Neuronal stem cell (in vitro differentiated cells): ENCODE measurements around the gene TSBP1.
"Not testable (repeated sequence)": the region's sequence is repeated elsewhere in the genome, so short reads cannot be mapped to it uniquely, and the experiment has no call there.

Experiments used
- DNase-seq: peaks from one replicate; pipeline ENCODE4 v3.0.0-alpha.2; 2013; ENCODE audit warnings: low spot score
- H2AFZ ChIP-seq: one replicate; pipeline ENCODE4 v1.6.1; 2013; ENCODE audit warnings: mild to moderate bottlenecking, low read length, inconsistent platforms
- H2AK5ac ChIP-seq: 2 replicates; pipeline ENCODE4 v1.6.1; 2013; ENCODE audit warnings: low read depth, mild to moderate bottlenecking, inconsistent platforms, low read length, moderate library complexity, mixed read lengths
- H2BK120ac ChIP-seq: 2 replicates; pipeline ENCODE4 v1.6.1; 2013; ENCODE audit warnings: low read depth, mild to moderate bottlenecking, inconsistent platforms, low read length, moderate library complexity, mixed read lengths
- H2BK12ac ChIP-seq: one replicate; pipeline ENCODE4 v1.6.1; 2013; ENCODE audit warnings: low read length, inconsistent platforms
- H2BK15ac ChIP-seq: 2 replicates; pipeline ENCODE4 v1.6.1; 2013; ENCODE audit warnings: mild to moderate bottlenecking, low read length, inconsistent platforms, mixed read lengths
- H2BK5ac ChIP-seq: one replicate; pipeline ENCODE4 v1.6.1; 2013; ENCODE audit warnings: inconsistent platforms, mild to moderate bottlenecking, low read length, moderate library complexity
- H3K14ac ChIP-seq: one replicate; pipeline ENCODE4 v1.6.1; 2013; ENCODE audit warnings: low read length, inconsistent platforms
- H3K18ac ChIP-seq: 2 replicates; pipeline ENCODE4 v1.6.1; 2013; ENCODE audit warnings: low read length, inconsistent platforms
- H3K23ac ChIP-seq: 2 replicates; pipeline ENCODE4 v1.6.1; 2013; ENCODE audit warnings: low read depth, mild to moderate bottlenecking, mixed read lengths, low read length, inconsistent platforms; ENCODE audit not compliant: poor library complexity
- H3K27ac ChIP-seq: replicated peaks from 3 replicates; pipeline ENCODE4 v1.5.1; 2013; ENCODE audit warnings: low read length, inconsistent platforms
- H3K27me3 ChIP-seq, 3 experiments: 2 replicates each; pipeline ENCODE4 v1.6.1; 2013; ENCODE audit warnings: low read length in 3 of 3, mild to moderate bottlenecking in 2 of 3, inconsistent platforms in 1 of 3, low read depth in 1 of 3, mixed read lengths in 1 of 3, moderate library complexity in 1 of 3; ENCODE audit not compliant: control insufficient read depth in 3 of 3, insufficient read depth in 3 of 3
- H3K36me3 ChIP-seq, 2 donors: replicated peaks in 1 of 2; 2 replicates each; pipeline ENCODE4 v1.6.1; 2013; ENCODE audit warnings: low read length in 2 of 2; ENCODE audit not compliant: control insufficient read depth in 2 of 2, insufficient read depth in 2 of 2
- H3K4ac ChIP-seq: 2 replicates; pipeline ENCODE4 v1.6.1; 2013; ENCODE audit warnings: inconsistent platforms, mild to moderate bottlenecking, low read length, moderate library complexity
- H3K4me1 ChIP-seq, 2 donors: 1 replicate in 1 of 2; 2 replicates in 1 of 2; pipeline ENCODE4 v1.6.1; 2013; ENCODE audit warnings: low read length in 2 of 2, low read depth in 1 of 2; ENCODE audit not compliant: control insufficient read depth in 2 of 2, insufficient read depth in 1 of 2
- H3K4me2 ChIP-seq: one replicate; pipeline ENCODE4 v1.6.1; 2013; ENCODE audit warnings: mild to moderate bottlenecking, low read length, inconsistent platforms; ENCODE audit not compliant: insufficient read depth, poor library complexity, severe bottlenecking
- H3K4me3 ChIP-seq, 2 donors: 2 replicates each; pipeline ENCODE4 v1.5.1; 2013; ENCODE audit warnings: low read length in 2 of 2, mild to moderate bottlenecking in 2 of 2, inconsistent platforms in 1 of 2, moderate library complexity in 1 of 2
- H3K79me1 ChIP-seq: one replicate; pipeline ENCODE4 v1.6.1; 2013; ENCODE audit warnings: low read depth, mild to moderate bottlenecking, inconsistent platforms, low read length, moderate library complexity
- H3K9ac ChIP-seq: one replicate; pipeline ENCODE4 v1.6.1; 2013; ENCODE audit warnings: mild to moderate bottlenecking, low read depth, low read length, inconsistent platforms; ENCODE audit not compliant: poor library complexity
- H3K9me3 ChIP-seq, 2 donors: replicated peaks in 1 of 2; 2 replicates each; pipeline versions ENCODE3 to v1.6.1; 2013; ENCODE audit warnings: low read length in 2 of 2, mild to moderate bottlenecking in 2 of 2, inconsistent platforms in 1 of 2, low read depth in 1 of 2, mixed read lengths in 1 of 2, moderate library complexity in 1 of 2; ENCODE audit not compliant: control insufficient read depth in 2 of 2, insufficient read depth in 1 of 2
- H4K8ac ChIP-seq: one replicate; pipeline ENCODE4 v1.6.1; 2013; ENCODE audit warnings: low read depth, mild to moderate bottlenecking, inconsistent platforms, low read length, moderate library complexity
- H4K91ac ChIP-seq: one replicate; pipeline ENCODE4 v1.6.1; 2013; ENCODE audit warnings: low read length, low read depth, mild to moderate bottlenecking, inconsistent platforms; ENCODE audit not compliant: poor library complexity
- WGBS, 2 donors: extraction: QIAGEN DNeasy Blood & Tissue Kit; methylation state at CpG; one replicate each; pipeline ENCODE4 v1.1.7; 2013; ENCODE audit warnings: missing lambda C conversion rate in 2 of 2, mixed read lengths in 1 of 2; ENCODE audit not compliant: insufficient read length in 2 of 2, insufficient replicate concordance in 1 of 2; ENCODE audit errors: extremely low coverage in 2 of 2; 5-methylcytosine and 5-hydroxymethylcytosine counted together

The TSBP1 gene

GRCh38 chr6:32298632-32299336, 72.9 kb downstream of the TSBP1 start:
- H3K79me1 ChIP-seq = no peaks in the 10 kb centered on the region
- no peak overlapping the region for H3K14ac ChIP-seq
- no peak overlapping the region for H4K8ac ChIP-seq
- no peak overlapping the region for H2BK12ac ChIP-seq
- no peak overlapping the region for H3K4me2 ChIP-seq
- H3K27me3 ChIP-seq = no peaks in the 10 kb centered on the region
- no peak overlapping the region for H2BK15ac ChIP-seq
- no peak overlapping the region for H2AK5ac ChIP-seq
- DNase-seq = no peak
- H3K36me3 ChIP-seq = no peaks in the 10 kb centered on the region
- H2AFZ ChIP-seq = no peak overlapping the region
- no peak overlapping the region for H3K9ac ChIP-seq
- H3K27ac ChIP-seq = no peak overlapping the region
- no peaks in the 10 kb centered on the region for H3K9me3 ChIP-seq
- H3K4me1 ChIP-seq = no peaks in the 10 kb centered on the region
- H3K23ac ChIP-seq = no peak overlapping the region
- no peak overlapping the region for H3K4ac ChIP-seq
- H2BK5ac ChIP-seq = no peak overlapping the region
- H3K4me3 ChIP-seq = no peak overlapping the region
- no peak overlapping the region for H2BK120ac ChIP-seq
- no peak overlapping the region for H4K91ac ChIP-seq
- H3K18ac ChIP-seq = no peak overlapping the region
- WGBS, 2 donors = no CpG with 5 or more reads among the region's 3 CpGs

- H3K9me3 ChIP-seq, H3K23ac ChIP-seq, H3K27me3 ChIP-seq, H3K36me3 ChIP-seq, H3K27ac ChIP-seq, H3K4ac ChIP-seq, H3K14ac ChIP-seq, H4K8ac ChIP-seq, DNase-seq, H2AK5ac ChIP-seq, H3K18ac ChIP-seq, H2BK12ac ChIP-seq, H2AFZ ChIP-seq, H3K79me1 ChIP-seq, H4K91ac ChIP-seq, H2BK5ac ChIP-seq, H3K4me2 ChIP-seq, H3K4me3 ChIP-seq, H2BK15ac ChIP-seq, H3K4me1 ChIP-seq, H2BK120ac ChIP-seq, H3K9ac ChIP-seq: not testable (repeated sequence)
- no CpG with 5 or more reads among the region's 3 CpGs for WGBS, 2 donors
Measured at GRCh38 chr6:32294980-32295379, 76.7 kb downstream of the TSBP1 start.

- Histone ChIP-seq H3K4me3 (no peak overlapping the region), H3K4me1 (no peaks in the 10 kb centered on the region), H2BK12ac (no peak overlapping the region), H2BK15ac (no peak overlapping the region), H3K9ac (no peak overlapping the region), H3K4ac (no peak overlapping the region), H3K18ac (no peak overlapping the region), H3K14ac (no peak overlapping the region), H2BK5ac (no peak overlapping the region), H3K23ac (no peak overlapping the region), H3K9me3 (no peaks in the 10 kb centered on the region), H2AK5ac (no peak overlapping the region), H3K27ac (no peak overlapping the region), H2AFZ (no peak overlapping the region), H3K36me3 (no peaks in the 10 kb centered on the region), H4K8ac (no peak overlapping the region), H4K91ac (no peak overlapping the region), H3K4me2 (no peak overlapping the region), H3K79me1 (no peaks in the 10 kb centered on the region), H3K27me3 (peaks cover 0 to 4% (median 0%) of the 10 kb centered on the region in 3 experiments), H2BK120ac (no peak overlapping the region)
- no CpG with 5 or more reads among the region's 2 CpGs for WGBS, 2 donors
- no peak for DNase-seq
Measured at GRCh38 chr6:32294566-32294965, 77.1 kb downstream of the TSBP1 start.

GRCh38 chr6:32293695-32294094, 78.0 kb downstream of the TSBP1 start:
- no peak overlapping the region for H3K27ac ChIP-seq
- peaks cover 0 to 4% (median 0%) of the 10 kb centered on the region in 3 experiments for H3K27me3 ChIP-seq
- H4K8ac ChIP-seq = no peak overlapping the region
- H4K91ac ChIP-seq = no peak overlapping the region
- no peaks in the 10 kb centered on the region for H3K79me1 ChIP-seq
- no peak overlapping the region for H2BK15ac ChIP-seq
- H2BK120ac ChIP-seq = no peak overlapping the region
- no peak overlapping the region for H3K18ac ChIP-seq
- H2BK12ac ChIP-seq = no peak overlapping the region
- no peak overlapping the region for H2AK5ac ChIP-seq
- no peak overlapping the region for H2AFZ ChIP-seq
- no peak overlapping the region for H3K14ac ChIP-seq
- H3K9ac ChIP-seq = no peak overlapping the region
- H3K4ac ChIP-seq = no peak overlapping the region
- H3K4me1 ChIP-seq = no peaks in the 10 kb centered on the region
- no peak overlapping the region for H3K4me2 ChIP-seq
- H3K23ac ChIP-seq = no peak overlapping the region
- no peak for DNase-seq
- no CpG with 5 or more reads among the region's 4 CpGs for WGBS, 2 donors
- no peaks in the 10 kb centered on the region for H3K36me3 ChIP-seq
- H3K4me3 ChIP-seq = no peak overlapping the region
- H2BK5ac ChIP-seq = no peak overlapping the region
- no peaks in the 10 kb centered on the region for H3K9me3 ChIP-seq
